ENCODE results near the gene C3orf18. TPM values are rescaled to one million over a fixed set of nuclear protein-coding genes. Genes with fewer than 3 reads are reported as not detected.

C3orf18 gene
- total and polyA plus RNA-seq, 2 donors (not counting 3 experiments of a cell fraction or from before 2014, with no cell fraction given) = 1.7 to 2.9 TPM

- Histone ChIP-seq H3K4me3 (replicated peaks in 1 of 3; ENCODE audit: insufficient read depth in 1 of 3, low read depth in 1 of 3, low read length in 3 of 3) (no peak overlapping the region), H3K9ac (replicated peaks; ENCODE audit: extremely low read depth, insufficient read depth, low read length) (no peak overlapping the region), H3K79me2 (ENCODE audit: control insufficient read depth, insufficient read depth, low read length) (no peaks in the 10 kb centered on the region), H3K4me1 (ENCODE audit: control insufficient read depth, extremely low read depth, insufficient read depth, low read length) (no peaks in the 10 kb centered on the region), H2AFZ (ENCODE audit: low read depth, low read length) (no peak overlapping the region), H3K27ac (ENCODE audit: insufficient read depth, low read depth, low read length) (no peak overlapping the region), H4K20me1 (replicated peaks; ENCODE audit: control insufficient read depth, extremely low read depth, insufficient read depth, low read length) (no peaks in the 10 kb centered on the region), H3K36me3 (ENCODE audit: control insufficient read depth in 2 of 2, extremely low read depth in 1 of 2, insufficient read depth in 2 of 2, low read length in 2 of 2) (no peaks in the 10 kb centered on the region), H3K9me1 (replicated peaks; ENCODE audit: control insufficient read depth, extremely low read depth, insufficient read depth, low read length) (no peaks in the 10 kb centered on the region), H3K27me3 (ENCODE audit: control insufficient read depth in 2 of 2, insufficient read depth in 2 of 2, low read length in 2 of 2) (peaks cover 0 to 2% of the 10 kb centered on the region in 2 experiments), H3K9me3 (replicated peaks; ENCODE audit: control insufficient read depth, insufficient read depth, low read length) (no peaks in the 10 kb centered on the region), H3K4me2 (ENCODE audit: insufficient read depth, low read length) (no peak overlapping the region)
- TF ChIP-seq MAX (IDR thresholded peaks at IDR 0.05; ENCODE audit: insufficient read depth, insufficient read length) (no peak), POLR2AphosphoS5 (IDR thresholded peaks at IDR 0.05; ENCODE audit: insufficient read depth, low read depth, low read length) (no peak), FOS (IDR thresholded peaks at IDR 0.05; ENCODE audit: borderline replicate concordance, insufficient read depth, low read length) (no peak), CTCF (IDR thresholded peaks at IDR 0.05; ENCODE audit: extremely low read depth in 1 of 2, insufficient read depth in 1 of 2, low read depth in 1 of 2, low read length in 2 of 2) (no peak)
- FAIRE-seq (no peak), DNase-seq (ENCODE audit: low read depth, low spot score) (no peak)
- dilution Hi-C loops (cut with MboI; ENCODE audit: extremely low pct_ligation_motif_present, low sequenced_read_pairs) = no loop called here
- no TSS peak for BruUV-seq (replicated peaks)
- ChIA-PET CTCF (interaction anchor here (1.0 kb wide), 1 partner anchor 17 kb away, joined by 4 read pairs; the partner anchor contains the start of gene CISH), POLR2A (no interaction called here)
- intact Hi-C loops (cut with micrococcal nuclease) = no loop called here
Measured at GRCh38 chr3:50594253-50594785, 26.8 kb upstream of the C3orf18 start.

- FAIRE-seq = no peak
- no peaks in the 10 kb centered on the region for H4K20me1 ChIP-seq (replicated peaks; ENCODE audit: control insufficient read depth, extremely low read depth, insufficient read depth, low read length)
- H3K79me2 ChIP-seq (ENCODE audit: control insufficient read depth, insufficient read depth, low read length) = no peaks in the 10 kb centered on the region
- BruUV-seq (replicated peaks) = no TSS peak
- no peak overlapping the region for H3K9ac ChIP-seq (replicated peaks; ENCODE audit: extremely low read depth, insufficient read depth, low read length)
- no peak overlapping the region for H3K4me2 ChIP-seq (ENCODE audit: insufficient read depth, low read length)
- H3K9me3 ChIP-seq (replicated peaks; ENCODE audit: control insufficient read depth, insufficient read depth, low read length) = no peaks in the 10 kb centered on the region
- TF ChIP-seq EZH2 (IDR thresholded peaks at IDR 0.05; ENCODE audit: borderline replicate concordance, low read depth, low read length, severe bottlenecking) (no peak), JUN (IDR thresholded peaks at IDR 0.05; ENCODE audit: borderline replicate concordance, insufficient read depth, insufficient read length, low read depth) (no peak), MAX (IDR thresholded peaks at IDR 0.05; ENCODE audit: insufficient read depth, insufficient read length) (no peak), POLR2AphosphoS5 (IDR thresholded peaks at IDR 0.05; ENCODE audit: insufficient read depth, low read depth, low read length) (no peak), POLR2A (IDR thresholded peaks at IDR 0.05; ENCODE audit: low read depth, low read length) (no peak), CTCF (IDR thresholded peaks at IDR 0.05; ENCODE audit: extremely low read depth in 1 of 2, insufficient read depth in 1 of 2, low read depth in 1 of 2, low read length in 2 of 2) (no peak), MYC (IDR thresholded peaks at IDR 0.05; ENCODE audit: low read depth, low read length) (no peak), GATA2 (IDR thresholded peaks at IDR 0.05; ENCODE audit: insufficient read depth, insufficient read length, low read depth, low read length) (no peak), FOS (IDR thresholded peaks at IDR 0.05; ENCODE audit: borderline replicate concordance, insufficient read depth, low read length) (no peak)
- POLR2A ChIA-PET = interaction anchor here (0.8 kb wide), 1 partner anchor 9 kb away, joined by 4 read pairs; no protein-coding TSS in a partner anchor
- no peak overlapping the region for H3K27ac ChIP-seq (ENCODE audit: insufficient read depth, low read depth, low read length)
- CTCF ChIA-PET = interaction anchor here (0.7 to 1.8 kb wide), 3 partner anchors 9 to 50 kb away, joined by 3 to 6 read pairs (median 4); no protein-coding TSS in a partner anchor
- H3K36me3 ChIP-seq (ENCODE audit: control insufficient read depth in 2 of 2, extremely low read depth in 1 of 2, insufficient read depth in 2 of 2, low read length in 2 of 2) = no peaks in the 10 kb centered on the region
- intact Hi-C loops (cut with micrococcal nuclease) = no loop called here
- dilution Hi-C loops (cut with MboI; ENCODE audit: extremely low pct_ligation_motif_present, low sequenced_read_pairs) = no loop called here
- DNase-seq (ENCODE audit: low read depth, low spot score) = no peak
- H3K4me1 ChIP-seq (ENCODE audit: control insufficient read depth, extremely low read depth, insufficient read depth, low read length) = no peaks in the 10 kb centered on the region
- H2AFZ ChIP-seq (ENCODE audit: low read depth, low read length) = no peak overlapping the region
- no peak overlapping the region for H3K4me3 ChIP-seq (replicated peaks in 1 of 3; ENCODE audit: insufficient read depth in 1 of 3, low read depth in 1 of 3, low read length in 3 of 3)
- no peaks in the 10 kb centered on the region for H3K9me1 ChIP-seq (replicated peaks; ENCODE audit: control insufficient read depth, extremely low read depth, insufficient read depth, low read length)
- H3K27me3 ChIP-seq (ENCODE audit: control insufficient read depth in 2 of 2, insufficient read depth in 2 of 2, low read length in 2 of 2) = peaks cover 0 to 2% of the 10 kb centered on the region in 2 experiments
Measured at GRCh38 chr3:50592568-50592967, 25.0 kb upstream of the C3orf18 start.

Data from endothelial cell of umbilical vein (primary cell).